ENCODE measurements around the gene PPAT. TPM values are rescaled to one million over a fixed set of nuclear protein-coding genes. Genes with fewer than 3 reads are reported as not detected.

PPAT gene
- total RNA-seq, 4 donors from 2014 or later: 2.6 to 5.4 (median 3.9) TPM

DNA sequence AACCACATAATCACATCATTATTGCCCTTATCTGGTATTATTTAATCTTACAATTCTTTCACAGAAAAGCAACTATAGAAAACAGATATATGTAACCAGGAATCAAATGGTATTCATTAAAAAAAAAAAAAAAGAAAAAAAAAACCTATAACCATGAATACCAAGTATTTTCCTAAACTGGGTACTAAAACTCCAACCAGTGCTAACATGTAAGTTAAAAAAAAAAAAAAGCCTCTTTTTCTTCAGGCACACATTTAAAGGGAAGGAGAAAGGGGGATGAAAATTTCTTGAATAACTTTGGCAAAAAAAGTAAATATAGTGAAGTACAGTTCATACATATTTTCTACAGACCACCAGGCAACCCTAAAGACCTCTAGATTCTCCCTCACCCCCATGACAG, 2.1 kb downstream of the PPAT start:
- Histone ChIP-seq H3K27me3 (no peaks in the 10 kb centered on the region), H3K36me3 (no peaks in the 10 kb centered on the region), H3K4me1 (peaks cover 16 to 18% of the 10 kb centered on the region in 2 donors), H3K9me3 (no peaks in the 10 kb centered on the region), H3K27ac (no peak overlapping the region), H3K4me3 (no peak overlapping the region)
- ATAC-seq: no peak
- DNase-seq: no peak
- in situ Hi-C loops (cut with MboI; ENCODE audit: low sequenced_read_pairs in 4 of 4): loop anchor here in 1 of 4 donors (25.0 kb wide), 1 partner anchor 404 kb away; no protein-coding TSS in a partner anchor
- intact Hi-C loops (cut with DNase I; ENCODE audit: low total_unique reads): no loop called here
- TF ChIP-seq, protein P1, sequence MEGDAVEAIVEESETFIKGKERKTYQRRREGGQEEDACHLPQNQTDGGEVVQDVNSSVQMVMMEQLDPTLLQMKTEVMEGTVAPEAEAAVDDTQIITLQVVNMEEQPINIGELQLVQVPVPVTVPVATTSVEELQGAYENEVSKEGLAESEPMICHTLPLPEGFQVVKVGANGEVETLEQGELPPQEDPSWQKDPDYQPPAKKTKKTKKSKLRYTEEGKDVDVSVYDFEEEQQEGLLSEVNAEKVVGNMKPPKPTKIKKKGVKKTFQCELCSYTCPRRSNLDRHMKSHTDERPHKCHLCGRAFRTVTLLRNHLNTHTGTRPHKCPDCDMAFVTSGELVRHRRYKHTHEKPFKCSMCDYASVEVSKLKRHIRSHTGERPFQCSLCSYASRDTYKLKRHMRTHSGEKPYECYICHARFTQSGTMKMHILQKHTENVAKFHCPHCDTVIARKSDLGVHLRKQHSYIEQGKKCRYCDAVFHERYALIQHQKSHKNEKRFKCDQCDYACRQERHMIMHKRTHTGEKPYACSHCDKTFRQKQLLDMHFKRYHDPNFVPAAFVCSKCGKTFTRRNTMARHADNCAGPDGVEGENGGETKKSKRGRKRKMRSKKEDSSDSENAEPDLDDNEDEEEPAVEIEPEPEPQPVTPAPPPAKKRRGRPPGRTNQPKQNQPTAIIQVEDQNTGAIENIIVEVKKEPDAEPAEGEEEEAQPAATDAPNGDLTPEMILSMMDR (IDR thresholded peaks at IDR 0.05 in 4 of 5, conservative IDR thresholded peaks at IDR 0.05 in 1 of 5): no peak
- TF ChIP-seq POLR2A (IDR thresholded peaks at IDR 0.05): no peak

DNA sequence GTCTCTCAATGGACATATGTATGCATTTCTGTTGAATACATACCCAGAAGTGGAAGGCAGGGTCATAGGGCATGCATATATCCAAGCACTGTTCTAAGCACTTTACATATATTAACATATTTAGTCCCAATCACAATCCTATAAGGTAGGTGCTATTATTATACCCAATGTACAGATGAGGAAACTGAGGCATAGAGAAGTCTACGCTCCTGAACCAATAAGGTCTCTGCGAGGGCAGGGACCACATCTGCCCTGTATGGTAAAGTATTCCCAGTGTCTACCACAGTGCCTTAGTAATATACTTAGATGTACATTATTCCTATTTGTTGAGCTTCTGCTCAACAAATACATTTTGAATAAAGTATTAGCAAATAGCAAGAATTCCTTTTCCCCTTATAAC, 5.2 kb downstream of the PPAT start:
- TF ChIP-seq POLR2A (IDR thresholded peaks at IDR 0.05): no peak
- TF ChIP-seq, protein P1 (IDR thresholded peaks at IDR 0.05 in 4 of 5, conservative IDR thresholded peaks at IDR 0.05 in 1 of 5): no peak
- H3K4me1 ChIP-seq: peaks cover 8 to 11% of the 10 kb centered on the region in 2 donors
- ATAC-seq: no peak
- intact Hi-C loops (cut with DNase I; ENCODE audit: low total_unique reads): no loop called here
- no peaks in the 10 kb centered on the region for H3K9me3 ChIP-seq
- no peak overlapping the region for H3K4me3 ChIP-seq
- no peak overlapping the region for H3K27ac ChIP-seq
- H3K36me3 ChIP-seq: no peaks in the 10 kb centered on the region
- no peaks in the 10 kb centered on the region for H3K27me3 ChIP-seq
- in situ Hi-C loops (cut with MboI; ENCODE audit: low sequenced_read_pairs in 4 of 4): loop anchor here in 1 of 4 donors (25.0 kb wide), 1 partner anchor 407 kb away; no protein-coding TSS in a partner anchor
- no peak for DNase-seq

DNA sequence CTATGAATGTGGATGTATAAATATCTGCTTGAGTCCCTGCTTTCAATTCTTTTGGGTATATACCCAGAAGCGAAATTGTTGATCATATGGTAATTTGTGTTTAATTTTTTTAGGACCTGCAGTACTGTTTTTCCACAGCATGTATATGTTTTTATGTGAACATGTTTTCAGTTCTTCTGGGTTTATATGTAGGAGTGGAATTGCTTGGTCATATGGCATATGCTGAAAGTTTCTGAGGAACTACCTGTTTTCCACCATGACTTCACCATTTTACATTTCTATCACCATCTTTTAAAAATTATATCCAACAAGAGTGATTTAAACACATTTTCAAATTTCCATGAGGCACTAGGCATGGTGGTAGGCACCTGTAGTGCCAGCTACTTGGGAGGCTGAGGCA, 8.2 kb downstream of the PPAT start:
- in situ Hi-C loops (cut with MboI; ENCODE audit: low sequenced_read_pairs in 4 of 4): loop anchor here in 2 of 4 donors (10.0 to 25.0 kb wide), 2 partner anchors 408 to 410 kb away; no protein-coding TSS in a partner anchor

DNA sequence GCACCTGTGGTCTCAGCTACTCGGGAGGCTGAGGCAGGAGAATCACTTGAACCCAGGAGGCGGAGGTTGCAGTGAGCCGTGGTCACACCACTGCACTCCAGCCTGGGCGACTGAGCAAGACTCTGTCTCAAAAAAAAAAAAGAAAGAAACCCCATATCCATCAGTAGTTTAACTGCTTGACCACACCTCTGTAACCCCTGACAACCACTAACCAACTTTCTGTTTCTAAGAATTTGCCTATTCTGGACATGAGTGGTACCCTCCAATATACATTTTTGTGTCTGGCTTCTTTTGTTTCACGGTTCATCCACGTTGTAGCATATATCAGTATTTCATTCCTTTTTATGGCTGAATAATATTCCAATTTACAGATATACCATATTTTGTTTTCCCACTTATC, 9.1 kb downstream of the PPAT start:
- Histone ChIP-seq H3K36me3 (no peaks in the 10 kb centered on the region), H3K9me3 (no peaks in the 10 kb centered on the region), H3K4me3 (no peak overlapping the region), H3K27me3 (no peaks in the 10 kb centered on the region), H3K4me1 (peaks cover 0 to 8% of the 10 kb centered on the region in 2 donors), H3K27ac (no peak overlapping the region)
- no peak for TF ChIP-seq POLR2A (IDR thresholded peaks at IDR 0.05)
- TF ChIP-seq, protein P1 (IDR thresholded peaks at IDR 0.05 in 4 of 5, conservative IDR thresholded peaks at IDR 0.05 in 1 of 5): no peak
- DNase-seq (no peak), ATAC-seq (no peak)
- intact Hi-C loops (cut with DNase I; ENCODE audit: low total_unique reads): loop anchor here (10.0 kb wide), 1 partner anchor 409 kb away; no protein-coding TSS in a partner anchor
- in situ Hi-C loops (cut with MboI; ENCODE audit: low sequenced_read_pairs in 4 of 4): loop anchor here in 2 of 4 donors (10.0 to 25.0 kb wide), 2 partner anchors 409 to 411 kb away; no protein-coding TSS in a partner anchor

More for the DNA sequence above, 8.2 kb downstream of the PPAT start:
- DNase-seq (no peak), ATAC-seq (no peak)
- peaks cover 0 to 8% of the 10 kb centered on the region in 2 donors for H3K4me1 ChIP-seq
- H3K27ac ChIP-seq: no peak overlapping the region
- TF ChIP-seq, protein P1 (IDR thresholded peaks at IDR 0.05 in 4 of 5, conservative IDR thresholded peaks at IDR 0.05 in 1 of 5): no peak
- no peak for TF ChIP-seq POLR2A (IDR thresholded peaks at IDR 0.05)
- intact Hi-C loops (cut with DNase I; ENCODE audit: low total_unique reads): loop anchor here (10.0 kb wide), 1 partner anchor 408 kb away; no protein-coding TSS in a partner anchor
- no peak overlapping the region for H3K4me3 ChIP-seq
- H3K27me3 ChIP-seq: no peaks in the 10 kb centered on the region
- H3K36me3 ChIP-seq: no peaks in the 10 kb centered on the region
- no peaks in the 10 kb centered on the region for H3K9me3 ChIP-seq
